PC-9 (cell line): Measurements from ENCODE around the gene FRMD6.

Source experiments
- CTCF ChIP-seq: fragments of 200-600 bp; sonication (generic); conservative IDR thresholded peaks from 2 replicates; pipeline ENCODE4 v1.6.1; 2017; ENCODE audit warnings: mixed run types, antibody characterized with exemption, mild to moderate bottlenecking, moderate library complexity
- EZH2 ChIP-seq: fragments of 200-600 bp; sonication (generic); IDR thresholded peaks from 2 replicates; pipeline ENCODE4 v1.8.0; 2017; ENCODE audit warnings: antibody characterized with exemption, low read depth

GRCh38 chr14:51605575-51605974 lies 46.1 kb upstream of the FRMD6 start:
- TF ChIP-seq CTCF (no peak), EZH2 (no peak)
